Ishikawa (cell line): Measurements from ENCODE around the gene MRPL43.

ENCODE experiments used
- CEBPB ChIP-seq: IDR thresholded peaks from 2 replicates; pipeline ENCODE4 v1.6.1; 2012
- TCF12 ChIP-seq: IDR thresholded peaks from 2 replicates; pipeline ENCODE4 v1.6.1; 2012; ENCODE audit warnings: low read depth

DNA sequence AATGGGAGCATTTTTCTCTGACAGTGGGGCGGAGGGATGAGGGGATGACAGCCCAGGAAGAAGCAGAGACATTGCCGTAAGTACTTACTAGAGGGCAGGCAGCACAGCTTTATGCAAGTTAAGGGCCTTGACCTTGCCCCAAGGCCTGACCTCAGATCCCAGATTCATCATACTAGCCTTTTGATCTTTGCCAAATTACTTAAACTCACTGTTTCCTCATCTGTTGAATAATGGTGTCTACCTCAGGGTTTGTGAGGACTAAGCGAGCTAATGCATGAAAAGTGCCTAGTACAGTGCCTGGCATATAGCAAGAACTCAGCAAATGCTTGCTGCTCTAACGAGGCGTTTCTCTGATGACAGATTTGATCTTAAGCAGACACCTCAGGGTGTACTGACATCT, 21.5 kb downstream of the MRPL43 start:
- TF ChIP-seq CEBPB (no peak), TCF12 (no peak)
